ENCODE measurements around the gene NFX1. TPM values are rescaled to one million over a fixed set of nuclear protein-coding genes. Genes with fewer than 3 reads are reported as not detected.
"Not testable (repeated sequence)": the region's sequence is repeated elsewhere in the genome, so short reads cannot be mapped to it uniquely, and the experiment has no call there.

Gene NFX1
- polyA plus RNA-seq, 1 donor (not counting 4 experiments of a cell fraction or from before 2014, with no cell fraction given), result 28.1 TPM

DNA sequence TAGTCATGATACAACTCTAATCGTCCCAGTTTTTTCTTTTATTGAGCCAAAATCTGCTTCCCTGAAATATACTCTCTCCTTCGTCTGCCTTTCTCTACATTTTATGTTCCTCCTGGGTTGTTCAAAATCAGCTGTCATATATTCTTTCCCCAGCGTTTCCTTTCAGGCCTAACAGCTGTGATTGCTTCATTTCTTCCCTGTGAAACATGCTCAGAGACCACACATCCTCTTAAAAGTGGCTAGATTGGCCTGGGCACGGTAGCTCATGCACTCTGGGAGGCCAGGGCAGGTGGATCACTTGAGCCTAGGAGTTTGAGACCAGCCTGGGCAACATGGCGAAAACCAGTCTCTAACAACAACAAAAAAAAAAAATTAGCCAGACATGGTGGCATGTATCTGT, 25.1 kb downstream of the NFX1 start:
- no peak overlapping the region for H3K4me3 ChIP-seq (ENCODE audit: control insufficient read depth in 2 of 3, extremely low read depth in 1 of 3, insufficient read depth in 2 of 3, low read depth in 1 of 3, low read length in 3 of 3)
- FAIRE-seq (no peak), DNase-seq (ENCODE audit: low read depth, low spot score) (no peak)
- H3K4me2 ChIP-seq (ENCODE audit: control insufficient read depth, extremely low read depth, insufficient read depth, low read depth, low read length), result no peak overlapping the region
- H3K9me3 ChIP-seq (ENCODE audit: control insufficient read depth, low read depth, low read length), result no peaks in the 10 kb centered on the region
- H2AFZ ChIP-seq (ENCODE audit: control insufficient read depth, low read length), result no peak overlapping the region
- peaks cover 27 to 30% of the 10 kb centered on the region in 2 experiments for H3K36me3 ChIP-seq (ENCODE audit: control insufficient read depth in 2 of 2, extremely low read depth in 1 of 2, insufficient read depth in 2 of 2, low read length in 2 of 2)
- no peaks in the 10 kb centered on the region for H3K79me2 ChIP-seq (ENCODE audit: control insufficient read depth, insufficient read depth, low read length)
- no peak for TF ChIP-seq EZH2 (IDR thresholded peaks at IDR 0.05; ENCODE audit: low read length)
- TF ChIP-seq, protein P1, sequence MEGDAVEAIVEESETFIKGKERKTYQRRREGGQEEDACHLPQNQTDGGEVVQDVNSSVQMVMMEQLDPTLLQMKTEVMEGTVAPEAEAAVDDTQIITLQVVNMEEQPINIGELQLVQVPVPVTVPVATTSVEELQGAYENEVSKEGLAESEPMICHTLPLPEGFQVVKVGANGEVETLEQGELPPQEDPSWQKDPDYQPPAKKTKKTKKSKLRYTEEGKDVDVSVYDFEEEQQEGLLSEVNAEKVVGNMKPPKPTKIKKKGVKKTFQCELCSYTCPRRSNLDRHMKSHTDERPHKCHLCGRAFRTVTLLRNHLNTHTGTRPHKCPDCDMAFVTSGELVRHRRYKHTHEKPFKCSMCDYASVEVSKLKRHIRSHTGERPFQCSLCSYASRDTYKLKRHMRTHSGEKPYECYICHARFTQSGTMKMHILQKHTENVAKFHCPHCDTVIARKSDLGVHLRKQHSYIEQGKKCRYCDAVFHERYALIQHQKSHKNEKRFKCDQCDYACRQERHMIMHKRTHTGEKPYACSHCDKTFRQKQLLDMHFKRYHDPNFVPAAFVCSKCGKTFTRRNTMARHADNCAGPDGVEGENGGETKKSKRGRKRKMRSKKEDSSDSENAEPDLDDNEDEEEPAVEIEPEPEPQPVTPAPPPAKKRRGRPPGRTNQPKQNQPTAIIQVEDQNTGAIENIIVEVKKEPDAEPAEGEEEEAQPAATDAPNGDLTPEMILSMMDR (optimal IDR thresholded peaks at IDR 0.05 in 1 of 3, IDR thresholded peaks at IDR 0.05 in 1 of 3, conservative IDR thresholded peaks at IDR 0.05 in 1 of 3; ENCODE audit: extremely low read depth in 1 of 3, insufficient read depth in 2 of 3, low read length in 3 of 3), result no peak
- no peaks in the 10 kb centered on the region for H3K9me1 ChIP-seq (ENCODE audit: control insufficient read depth, extremely low read depth, insufficient read depth, low read length)
- H3K27ac ChIP-seq (ENCODE audit: control insufficient read depth, insufficient read depth, low read length), result no peak overlapping the region
- dilution Hi-C loops (cut with MboI; ENCODE audit: extremely low pct_ligation_motif_present, low sequenced_read_pairs), result no loop called here
- H3K27me3 ChIP-seq (ENCODE audit: control insufficient read depth, extremely low read depth, insufficient read depth, low read length), result no peaks in the 10 kb centered on the region
- H4K20me1 ChIP-seq (ENCODE audit: control insufficient read depth, extremely low read depth, insufficient read depth, low read length), result peaks cover 2% of the 10 kb centered on the region
- peaks cover 8% of the 10 kb centered on the region for H3K4me1 ChIP-seq (ENCODE audit: control insufficient read depth, extremely low read depth, insufficient read depth, low read length)
- no peak overlapping the region for H3K9ac ChIP-seq (ENCODE audit: control insufficient read depth, extremely low read depth, insufficient read depth, low read length)

DNA sequence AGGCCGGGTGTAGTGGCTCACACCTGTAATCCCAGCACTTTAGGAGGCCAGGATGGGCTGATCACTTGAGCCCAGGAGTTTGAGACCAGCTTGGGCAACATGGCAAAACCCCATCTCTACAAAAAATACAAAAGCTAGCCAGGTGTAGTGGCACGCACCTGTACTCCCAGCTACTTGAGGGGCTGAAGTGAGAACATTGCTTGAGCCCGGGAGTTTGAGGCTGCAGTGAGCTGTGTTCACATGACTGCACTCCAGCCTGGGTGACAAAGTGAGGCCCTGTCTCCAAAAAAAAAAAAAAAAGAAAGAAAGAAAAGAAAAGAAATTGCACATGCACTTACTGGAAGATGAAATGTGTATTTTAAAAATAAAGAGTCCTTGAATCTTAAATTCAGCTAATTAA, 26.8 kb downstream of the NFX1 start:
- H3K9ac ChIP-seq (ENCODE audit: control insufficient read depth, extremely low read depth, insufficient read depth, low read length); H3K79me2 ChIP-seq (ENCODE audit: control insufficient read depth, insufficient read depth, low read length); FAIRE-seq; H3K27me3 ChIP-seq (ENCODE audit: control insufficient read depth, extremely low read depth, insufficient read depth, low read length); H3K4me3 ChIP-seq (ENCODE audit: control insufficient read depth in 2 of 3, extremely low read depth in 1 of 3, insufficient read depth in 2 of 3, low read depth in 1 of 3, low read length in 3 of 3); DNase-seq (ENCODE audit: low read depth, low spot score); H3K4me2 ChIP-seq (ENCODE audit: control insufficient read depth, extremely low read depth, insufficient read depth, low read depth, low read length); H3K27ac ChIP-seq (ENCODE audit: control insufficient read depth, insufficient read depth, low read length); H3K9me1 ChIP-seq (ENCODE audit: control insufficient read depth, extremely low read depth, insufficient read depth, low read length); H2AFZ ChIP-seq (ENCODE audit: control insufficient read depth, low read length); H4K20me1 ChIP-seq (ENCODE audit: control insufficient read depth, extremely low read depth, insufficient read depth, low read length); H3K9me3 ChIP-seq (ENCODE audit: control insufficient read depth, low read depth, low read length); dilution Hi-C loops (cut with MboI; ENCODE audit: extremely low pct_ligation_motif_present, low sequenced_read_pairs): not testable (repeated sequence)
- peaks cover 20% of the 10 kb centered on the region for H3K4me1 ChIP-seq (ENCODE audit: control insufficient read depth, extremely low read depth, insufficient read depth, low read length)
- H3K36me3 ChIP-seq (ENCODE audit: control insufficient read depth in 2 of 2, extremely low read depth in 1 of 2, insufficient read depth in 2 of 2, low read length in 2 of 2), result peaks cover 26 to 44% of the 10 kb centered on the region in 2 experiments

DNA sequence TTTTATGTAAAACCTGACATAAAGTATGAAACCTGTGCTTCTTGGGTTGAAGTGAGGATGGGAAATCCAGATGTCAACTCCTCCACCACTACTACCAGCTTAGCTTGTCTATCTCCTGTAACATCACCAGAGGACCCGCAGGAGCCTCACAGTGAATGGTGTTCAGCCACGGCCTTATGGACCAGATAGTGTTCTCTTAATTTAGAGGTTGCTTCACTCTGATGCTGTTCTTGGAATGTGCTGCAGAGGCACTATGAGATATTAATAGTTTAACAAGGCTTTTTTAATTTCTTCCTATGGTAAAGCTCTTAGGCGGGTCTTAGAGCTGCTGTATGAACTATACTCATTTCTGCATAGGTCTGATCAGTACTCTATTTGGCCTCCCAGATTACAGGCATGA, 27.9 kb downstream of the NFX1 start:
- Histone ChIP-seq H4K20me1 (ENCODE audit: control insufficient read depth, extremely low read depth, insufficient read depth, low read length) (no peaks in the 10 kb centered on the region), H3K9me3 (ENCODE audit: control insufficient read depth, low read depth, low read length) (no peaks in the 10 kb centered on the region), H3K79me2 (ENCODE audit: control insufficient read depth, insufficient read depth, low read length) (no peaks in the 10 kb centered on the region), H3K9me1 (ENCODE audit: control insufficient read depth, extremely low read depth, insufficient read depth, low read length) (peaks cover 2% of the 10 kb centered on the region), H3K36me3 (ENCODE audit: control insufficient read depth in 2 of 2, extremely low read depth in 1 of 2, insufficient read depth in 2 of 2, low read length in 2 of 2) (peaks cover 30 to 53% of the 10 kb centered on the region in 2 experiments), H3K4me3 (ENCODE audit: control insufficient read depth in 2 of 3, extremely low read depth in 1 of 3, insufficient read depth in 2 of 3, low read depth in 1 of 3, low read length in 3 of 3) (no peak overlapping the region), H3K9ac (ENCODE audit: control insufficient read depth, extremely low read depth, insufficient read depth, low read length) (no peak overlapping the region), H2AFZ (ENCODE audit: control insufficient read depth, low read length) (no peak overlapping the region), H3K27ac (ENCODE audit: control insufficient read depth, insufficient read depth, low read length) (no peak overlapping the region), H3K27me3 (ENCODE audit: control insufficient read depth, extremely low read depth, insufficient read depth, low read length) (no peaks in the 10 kb centered on the region), H3K4me1 (ENCODE audit: control insufficient read depth, extremely low read depth, insufficient read depth, low read length) (peaks cover 20% of the 10 kb centered on the region), H3K4me2 (ENCODE audit: control insufficient read depth, extremely low read depth, insufficient read depth, low read depth, low read length) (no peak overlapping the region)
- dilution Hi-C loops (cut with MboI; ENCODE audit: extremely low pct_ligation_motif_present, low sequenced_read_pairs), result no loop called here
- FAIRE-seq, result no peak
- DNase-seq (ENCODE audit: low read depth, low spot score), result no peak
- TF ChIP-seq EZH2 (IDR thresholded peaks at IDR 0.05; ENCODE audit: low read length), result no peak
- TF ChIP-seq, protein P1 (optimal IDR thresholded peaks at IDR 0.05 in 1 of 3, IDR thresholded peaks at IDR 0.05 in 1 of 3, conservative IDR thresholded peaks at IDR 0.05 in 1 of 3; ENCODE audit: extremely low read depth in 1 of 3, insufficient read depth in 2 of 3, low read length in 3 of 3), result no peak

Measured in keratinocyte (primary cell).